NT2/D1 (cell line): ENCODE measurements around the gene HSPBP1.
"Not testable (repeated sequence)": the region's sequence is repeated elsewhere in the genome, so short reads cannot be mapped to it uniquely, and the experiment has no call there.

Experiments
- DNase-seq: peaks from one replicate; pipeline ENCODE4 v3.0.0-alpha.2; 2011; ENCODE audit warnings: low read depth, low spot score
- H3K27me3 ChIP-seq: 2 replicates; pipeline ENCODE4 v1.6.0; 2011; ENCODE audit warnings: mild to moderate bottlenecking; ENCODE audit not compliant: insufficient read length, insufficient read depth
- H3K36me3 ChIP-seq: 2 replicates; pipeline ENCODE4 v1.6.1; 2011; ENCODE audit warnings: mild to moderate bottlenecking, low read length, mixed read lengths; ENCODE audit not compliant: insufficient read depth, insufficient read length
- H3K4me1 ChIP-seq: 2 replicates; pipeline ENCODE4 v1.5.1; 2011; ENCODE audit not compliant: insufficient read depth, insufficient read length
- H3K4me3 ChIP-seq: 2 replicates; pipeline ENCODE4 v1.5.1; 2011; ENCODE audit warnings: low read depth; ENCODE audit not compliant: insufficient read length
- H3K9ac ChIP-seq: 2 replicates; pipeline ENCODE4 v1.6.0; 2011; ENCODE audit warnings: low read depth; ENCODE audit not compliant: insufficient read length
- H3K9me3 ChIP-seq: 2 replicates; pipeline ENCODE4 v1.5.1; 2011; ENCODE audit warnings: mild to moderate bottlenecking, low read length; ENCODE audit not compliant: insufficient read depth
- SUZ12 ChIP-seq: IDR thresholded peaks from 2 replicates; pipeline ENCODE4 v1.6.1; 2011; ENCODE audit not compliant: insufficient read length, insufficient read depth; ENCODE audit errors: extremely low read depth
- YY1 ChIP-seq: IDR thresholded peaks from 2 replicates; pipeline ENCODE4 v1.6.1; 2011; ENCODE audit not compliant: insufficient read length, insufficient read depth
- ZNF274 ChIP-seq: IDR thresholded peaks from 2 replicates; pipeline ENCODE4 v1.6.1; 2011; ENCODE audit warnings: mild to moderate bottlenecking, low read depth, low read length

The HSPBP1 gene

DNA sequence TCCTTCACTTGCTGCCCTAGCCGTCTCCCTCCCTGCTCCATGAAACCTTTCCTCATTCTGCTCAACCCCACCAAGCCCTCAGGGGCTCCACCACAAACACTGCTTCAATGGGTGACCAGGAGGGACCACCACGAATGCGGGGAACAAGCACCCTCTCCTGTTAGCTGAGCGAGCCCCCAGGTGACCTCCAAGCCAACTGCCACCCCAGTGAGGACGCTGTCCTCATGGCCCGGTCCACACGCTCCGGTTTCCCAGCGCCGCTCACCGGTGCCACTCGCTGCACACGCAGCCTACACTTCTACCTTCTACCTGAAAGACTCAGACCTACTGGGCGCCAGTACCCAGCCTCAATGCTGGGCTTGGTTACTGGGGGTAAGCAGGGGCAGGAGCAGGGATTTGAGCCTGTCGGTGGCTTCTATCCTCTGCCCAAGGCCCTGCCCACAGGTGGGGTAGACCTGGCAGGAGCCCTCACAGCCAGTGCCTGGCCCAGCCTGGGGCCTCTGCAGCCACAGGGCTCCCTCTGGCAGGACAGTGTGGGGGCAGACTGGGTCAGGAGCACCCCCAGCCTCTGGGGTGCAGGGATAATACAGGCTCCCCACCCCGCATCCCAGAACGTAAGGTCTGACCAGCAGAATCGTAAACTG lies 50.6 kb downstream of the HSPBP1 start:
- Histone ChIP-seq H3K9me3 (no peaks in the 10 kb centered on the region), H3K4me1 (no peaks in the 10 kb centered on the region), H3K4me3 (no peak overlapping the region), H3K27me3 (no peaks in the 10 kb centered on the region), H3K9ac (no peak overlapping the region), H3K36me3 (peaks cover 68% of the 10 kb centered on the region)
- TF ChIP-seq YY1 (no peak), ZNF274 (no peak), SUZ12 (no peak)
- no peak for DNase-seq

DNA sequence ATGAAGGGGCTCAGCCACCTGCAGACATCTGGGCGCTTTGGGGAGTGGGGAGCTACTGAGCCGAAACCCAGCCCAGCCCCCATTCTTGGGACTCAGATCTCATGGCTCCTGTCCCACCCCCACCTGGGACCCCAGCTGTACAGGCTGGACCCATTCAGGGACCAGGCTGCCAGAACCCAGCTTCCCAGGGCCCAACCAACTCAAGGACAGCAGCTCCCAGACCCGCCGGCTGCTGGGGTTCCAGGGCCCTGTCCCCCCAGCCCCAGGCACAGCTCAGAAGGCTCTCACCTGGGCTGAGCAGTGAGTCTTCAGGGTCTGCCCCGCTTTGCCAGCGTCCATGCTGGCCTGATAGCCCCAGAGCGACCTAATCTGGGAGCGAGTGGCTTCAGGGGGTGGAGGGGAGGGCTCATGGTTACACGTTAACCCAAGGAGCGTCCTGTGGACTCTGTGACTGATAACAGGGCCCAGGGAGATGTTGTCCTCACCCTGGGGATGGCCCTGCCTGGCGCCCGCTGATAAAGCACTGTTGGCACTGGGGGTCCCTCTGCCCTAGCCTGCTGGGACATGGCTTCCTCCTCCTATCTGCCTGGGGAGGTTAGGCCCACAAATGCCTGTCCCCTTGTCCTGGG lies 51.4 kb downstream of the HSPBP1 start, which contains the start of gene TMEM86B:
TSS of gene TMEM86B (minus strand) at position 361 of the 629 bp plus-strand sequence. CDS start at position 339, 22 bp downstream.
- Histone ChIP-seq H3K9ac (no peak within 1 kb of the TSS), H3K27me3 (no peaks in the 10 kb centered on the region), H3K9me3 (no peaks in the 10 kb centered on the region), H3K36me3 (peaks cover 72% of the 10 kb centered on the region), H3K4me3 (no peak within 1 kb of the TSS), H3K4me1 (no peaks in the 10 kb centered on the region)
- TF ChIP-seq ZNF274 (no peak), SUZ12 (no peak), YY1 (no peak)
- DNase-seq = no peak

DNA sequence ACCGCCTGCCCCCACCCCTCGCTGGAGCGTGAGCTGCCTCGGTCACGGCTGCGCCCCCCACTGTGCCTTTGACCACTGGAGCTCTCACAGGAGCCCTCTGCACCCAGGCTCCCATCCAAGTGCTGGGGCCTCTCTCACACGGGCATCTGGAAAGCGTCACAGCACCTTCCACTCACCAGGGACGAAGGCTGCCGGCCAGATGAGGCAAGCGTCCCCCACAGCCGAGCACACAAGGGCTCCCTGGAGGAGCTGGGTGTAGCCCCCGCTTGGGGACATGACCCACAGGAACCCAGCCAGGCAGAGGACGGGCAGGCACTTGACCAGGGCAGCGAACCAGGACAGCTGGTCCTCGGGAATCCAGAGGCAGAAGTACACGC lies 51.9 kb downstream of the HSPBP1 start:
- Histone ChIP-seq H3K4me3 (no peak overlapping the region), H3K9ac (no peak overlapping the region), H3K36me3 (peaks cover 74% of the 10 kb centered on the region), H3K9me3 (no peaks in the 10 kb centered on the region), H3K27me3 (no peaks in the 10 kb centered on the region), H3K4me1 (no peaks in the 10 kb centered on the region)
- DNase-seq = no peak
- no peak for TF ChIP-seq YY1
- TF ChIP-seq ZNF274 = no peak
- no peak for TF ChIP-seq SUZ12

DNA sequence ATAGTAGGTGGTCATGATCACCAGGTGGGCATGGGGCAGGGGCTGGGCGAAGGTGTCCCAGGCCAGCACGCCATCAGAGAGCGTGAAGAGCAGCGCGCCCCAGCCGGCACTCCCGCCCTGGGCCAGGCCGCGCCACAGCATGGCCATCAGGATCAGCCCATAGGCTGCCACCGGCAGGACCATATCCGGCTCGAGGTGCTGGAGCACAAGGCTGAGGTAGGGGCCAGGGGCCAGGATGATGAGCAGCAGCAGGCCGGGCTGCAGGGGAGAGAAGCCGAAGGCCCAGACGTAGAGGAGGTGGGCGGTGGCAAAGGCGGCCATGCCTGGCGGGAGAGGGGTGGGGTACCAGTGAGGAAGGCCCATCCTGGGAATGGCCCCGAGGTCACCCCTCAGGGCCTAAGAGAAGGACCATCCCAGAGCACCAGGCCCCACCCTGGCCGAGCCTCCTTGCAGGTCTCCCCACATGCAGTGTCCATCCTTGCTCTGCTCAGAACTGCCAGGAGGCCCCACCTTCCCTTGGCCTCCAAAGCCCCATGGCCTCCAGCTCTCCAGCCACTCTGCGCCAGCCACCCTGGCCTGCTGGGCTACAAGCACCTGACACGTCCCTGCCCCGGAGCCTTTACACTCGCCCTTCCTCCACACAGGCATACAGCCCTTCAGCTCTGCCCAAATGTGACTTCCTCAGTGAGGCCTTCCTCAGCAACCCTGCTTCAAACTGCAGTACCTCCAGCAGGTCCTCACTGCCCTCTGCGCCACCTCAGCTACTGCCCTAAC lies 52.5 kb downstream of the HSPBP1 start:
- Histone ChIP-seq H3K4me1 (no peaks in the 10 kb centered on the region), H3K4me3 (no peak overlapping the region), H3K27me3 (no peaks in the 10 kb centered on the region), H3K9ac (no peak overlapping the region), H3K36me3 (peaks cover 72% of the 10 kb centered on the region), H3K9me3 (no peaks in the 10 kb centered on the region)
- no peak for TF ChIP-seq ZNF274
- TF ChIP-seq YY1 = no peak
- no peak for TF ChIP-seq SUZ12
- DNase-seq = no peak

DNA sequence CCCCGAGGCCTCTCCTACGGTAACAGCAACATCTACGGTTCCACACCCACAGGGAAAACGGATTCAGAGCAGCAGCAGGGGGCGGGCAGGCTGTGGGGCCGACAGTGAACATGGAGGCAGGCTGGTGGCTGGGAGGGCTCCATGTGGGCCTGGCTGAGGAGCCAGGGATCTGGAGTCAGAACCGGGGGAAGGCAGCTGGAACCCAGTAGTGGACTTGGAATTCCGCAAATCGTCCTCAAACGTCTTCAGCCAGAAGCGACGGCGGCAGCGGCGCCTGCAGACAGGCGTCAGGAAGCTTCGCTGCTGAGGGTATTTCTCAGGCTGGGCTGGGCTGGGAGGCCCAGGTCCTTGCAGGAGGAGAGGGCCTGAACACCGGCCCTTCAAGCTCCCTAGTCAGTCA lies 53.1 kb downstream of the HSPBP1 start:
- Histone ChIP-seq H3K36me3 (peaks cover 65% of the 10 kb centered on the region), H3K27me3 (no peaks in the 10 kb centered on the region), H3K9ac (no peak overlapping the region), H3K4me3 (no peak overlapping the region), H3K4me1 (no peaks in the 10 kb centered on the region), H3K9me3 (no peaks in the 10 kb centered on the region)
- no peak for DNase-seq
- TF ChIP-seq SUZ12 = no peak
- TF ChIP-seq YY1 = no peak
- no peak for TF ChIP-seq ZNF274

DNA sequence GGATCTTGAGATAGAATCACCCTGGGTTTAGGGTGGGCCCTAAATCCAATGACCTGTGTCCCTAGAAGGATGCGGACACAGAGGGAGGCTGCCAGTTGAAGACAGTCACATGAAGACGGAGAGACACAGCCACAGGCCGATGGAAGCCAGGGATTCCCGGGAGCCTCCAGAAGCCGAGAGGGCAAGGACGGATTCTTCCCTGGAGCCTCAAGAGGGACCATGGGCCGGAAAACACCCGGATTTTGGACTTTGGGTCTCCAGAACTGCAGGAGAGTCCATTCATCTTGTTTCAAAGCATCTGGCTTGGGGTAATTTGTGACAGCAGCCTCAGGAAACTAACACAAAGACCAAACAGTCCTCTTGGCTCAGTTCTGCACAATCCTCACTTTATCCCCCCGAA lies 53.6 kb downstream of the HSPBP1 start:
- Histone ChIP-seq H3K36me3 (peaks cover 60% of the 10 kb centered on the region), H3K4me1 (no peaks in the 10 kb centered on the region), H3K9ac (no peak overlapping the region), H3K27me3 (no peaks in the 10 kb centered on the region), H3K4me3 (no peak overlapping the region), H3K9me3 (no peaks in the 10 kb centered on the region)
- TF ChIP-seq SUZ12 = no peak
- no peak for TF ChIP-seq YY1
- TF ChIP-seq ZNF274 = no peak
- no peak for DNase-seq

DNA sequence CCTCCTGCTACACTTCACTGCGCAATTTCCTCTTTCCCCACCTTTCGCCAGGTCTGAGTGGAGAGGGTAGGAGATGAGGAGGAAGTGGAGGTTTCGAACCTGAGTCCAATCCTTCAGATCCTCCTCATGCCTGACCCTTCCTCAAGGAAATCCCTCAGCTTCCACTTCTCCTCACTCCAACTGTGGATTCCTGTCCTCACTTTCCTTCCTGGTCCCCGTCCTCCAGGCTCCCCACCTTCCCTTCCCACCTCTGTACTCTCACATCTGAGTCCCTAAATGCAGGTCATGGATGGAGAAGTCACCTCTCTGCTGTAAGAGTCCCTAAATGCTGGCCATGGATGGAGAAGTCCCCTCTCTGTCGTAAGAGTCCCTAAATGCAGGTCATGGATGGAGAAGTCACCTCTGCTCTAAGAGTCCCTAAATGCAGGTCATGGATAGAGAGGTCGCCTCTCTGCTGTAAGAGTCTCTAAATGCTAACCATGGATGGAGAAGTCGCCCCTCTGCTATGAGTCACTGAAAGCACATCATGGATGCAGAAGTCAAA lies 54.4 kb downstream of the HSPBP1 start:
- DNase-seq = no peak
- no peak for TF ChIP-seq ZNF274
- no peak for TF ChIP-seq YY1
- Histone ChIP-seq H3K9ac (no peak overlapping the region), H3K36me3 (peaks cover 55% of the 10 kb centered on the region), H3K9me3 (peaks cover 7% of the 10 kb centered on the region; the same call in 1 of the 2 replicates), H3K4me3 (no peak overlapping the region), H3K4me1 (no peaks in the 10 kb centered on the region), H3K27me3 (no peaks in the 10 kb centered on the region)

DNA sequence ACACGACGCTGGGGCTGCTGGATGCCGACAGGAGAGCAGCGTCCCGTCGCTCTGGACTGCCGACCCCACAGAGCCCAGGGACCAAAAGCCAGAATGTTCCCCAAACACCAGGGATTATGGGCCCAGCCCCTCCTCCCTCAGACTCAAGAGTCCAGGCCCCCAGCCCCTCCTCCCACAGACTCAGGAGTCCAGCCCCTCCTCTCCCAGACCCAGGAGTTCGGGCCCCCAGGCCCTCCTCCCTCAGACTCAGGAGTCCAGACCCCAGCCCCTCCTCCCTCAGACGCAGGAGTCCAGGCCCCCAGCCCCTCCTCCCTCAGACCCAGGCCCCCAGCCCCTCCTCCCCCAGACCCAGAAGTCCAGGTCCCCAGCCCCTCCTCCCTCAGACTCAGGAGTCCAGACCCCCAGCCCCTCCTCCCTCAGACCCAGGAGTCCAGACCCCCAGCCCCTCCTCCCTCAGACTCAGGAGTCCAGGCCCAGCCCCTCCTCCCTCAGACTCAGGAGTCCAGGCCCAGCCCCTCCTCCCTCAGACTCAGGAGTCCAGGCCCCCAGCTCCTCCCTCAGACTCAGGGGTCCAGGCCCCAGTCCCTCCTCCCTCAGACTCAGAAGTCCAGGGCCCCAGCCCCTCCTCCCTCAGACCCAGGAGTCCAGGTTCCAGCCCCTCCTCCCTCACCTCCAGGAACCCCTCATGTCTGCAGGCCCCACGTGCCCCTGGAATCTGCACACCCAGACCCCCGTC lies 55.1 kb downstream of the HSPBP1 start:
- not testable (repeated sequence) for H3K4me1 ChIP-seq, DNase-seq, H3K9ac ChIP-seq, H3K27me3 ChIP-seq, H3K4me3 ChIP-seq
- peaks cover 13% of the 10 kb centered on the region; the same call in 1 of the 2 replicates for H3K9me3 ChIP-seq
- peaks cover 48% of the 10 kb centered on the region for H3K36me3 ChIP-seq
